Amniotic epithelial cell (primary cell): ENCODE results near the gene M1AP.

ENCODE experiments used
- DNase-seq: peaks from one replicate; pipeline ENCODE4 v3.0.0-alpha.2; 2010; ENCODE audit warnings: low read depth

M1AP gene

DNA sequence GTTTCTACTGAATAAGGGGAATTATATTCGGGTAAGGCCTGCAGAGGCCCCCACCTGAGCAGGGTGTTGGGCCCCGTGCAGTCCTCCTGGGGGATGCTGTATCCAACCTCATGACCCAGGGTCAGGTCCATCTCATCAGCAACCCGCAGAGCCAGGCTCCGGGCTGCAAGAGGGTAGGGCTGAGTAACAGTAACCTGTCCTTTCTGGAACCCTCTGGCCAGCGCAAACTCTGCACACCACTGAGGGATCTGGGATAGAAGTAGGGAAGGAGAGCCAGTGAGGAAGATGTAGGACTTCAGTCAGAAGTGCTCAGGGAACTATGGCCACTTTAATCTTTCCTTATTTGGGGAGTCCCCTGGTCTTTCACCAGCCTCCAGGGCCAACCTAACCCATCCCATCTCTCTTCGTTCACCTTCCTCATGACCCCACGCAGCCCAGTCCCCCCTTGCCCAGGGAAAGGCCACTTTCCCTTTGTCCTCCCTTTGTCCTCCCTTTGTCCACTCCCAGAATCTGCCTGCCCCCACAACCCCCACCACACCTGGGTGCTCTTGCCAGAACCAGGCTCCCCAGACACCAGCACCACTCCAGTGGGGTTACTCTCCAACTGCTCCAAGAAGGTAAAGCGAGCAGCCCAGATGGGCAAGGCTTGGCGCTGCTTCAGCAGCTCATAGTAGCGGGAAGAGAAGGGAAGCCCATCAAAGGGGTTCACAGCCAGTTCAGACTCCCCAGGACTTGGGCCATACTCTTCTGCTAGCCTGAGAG lies 123.0 kb downstream of the M1AP start:
- DNase-seq = no peak

DNA sequence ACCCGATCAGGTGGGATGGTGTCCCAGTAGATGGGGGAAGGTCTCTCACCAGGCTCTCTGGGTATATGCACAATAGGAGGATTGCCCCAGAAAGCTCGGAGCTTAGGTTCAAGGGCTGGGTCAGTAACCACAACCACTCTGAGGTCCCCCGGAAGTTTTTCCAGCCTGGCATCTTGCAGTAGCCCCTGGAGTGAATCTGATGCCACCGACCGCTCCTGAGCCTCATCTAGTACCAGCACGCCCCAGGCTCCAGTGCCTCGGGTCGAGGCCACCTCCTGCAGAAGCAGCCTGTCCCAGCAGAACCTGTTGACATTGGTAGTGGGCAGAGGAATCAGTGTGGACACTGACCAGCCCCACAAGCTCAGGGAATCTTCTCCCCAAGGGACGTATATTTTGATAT lies 124.1 kb downstream of the M1AP start:
- DNase-seq = no peak

DNA sequence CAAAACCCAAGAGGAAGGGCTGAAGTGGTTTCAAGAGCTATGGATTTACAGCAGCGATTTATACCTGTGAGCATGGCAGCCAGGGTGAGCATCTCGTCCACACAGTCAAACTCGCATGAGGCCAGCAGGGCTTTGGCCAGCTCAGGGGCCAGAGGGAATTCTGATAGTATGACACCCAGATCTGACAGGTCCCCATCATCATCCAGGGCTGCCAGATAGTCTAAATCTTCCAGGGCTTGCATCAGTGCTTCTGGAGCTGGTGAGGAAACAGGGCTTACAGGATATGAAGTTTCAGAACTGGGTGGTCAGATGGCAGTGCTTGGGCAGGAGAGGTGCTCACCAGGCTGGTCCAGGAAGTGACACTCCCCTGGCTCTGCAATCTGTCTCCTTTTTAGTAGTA lies 125.6 kb downstream of the M1AP start:
- DNase-seq = no peak

GRCh38 chr2:74516650-74517049 lies 131.5 kb downstream of the M1AP start:
- no peak for DNase-seq

GRCh38 chr2:74515981-74516633 lies 132.0 kb downstream of the M1AP start:
- peak; percentile 22 for DNase-seq

DNA sequence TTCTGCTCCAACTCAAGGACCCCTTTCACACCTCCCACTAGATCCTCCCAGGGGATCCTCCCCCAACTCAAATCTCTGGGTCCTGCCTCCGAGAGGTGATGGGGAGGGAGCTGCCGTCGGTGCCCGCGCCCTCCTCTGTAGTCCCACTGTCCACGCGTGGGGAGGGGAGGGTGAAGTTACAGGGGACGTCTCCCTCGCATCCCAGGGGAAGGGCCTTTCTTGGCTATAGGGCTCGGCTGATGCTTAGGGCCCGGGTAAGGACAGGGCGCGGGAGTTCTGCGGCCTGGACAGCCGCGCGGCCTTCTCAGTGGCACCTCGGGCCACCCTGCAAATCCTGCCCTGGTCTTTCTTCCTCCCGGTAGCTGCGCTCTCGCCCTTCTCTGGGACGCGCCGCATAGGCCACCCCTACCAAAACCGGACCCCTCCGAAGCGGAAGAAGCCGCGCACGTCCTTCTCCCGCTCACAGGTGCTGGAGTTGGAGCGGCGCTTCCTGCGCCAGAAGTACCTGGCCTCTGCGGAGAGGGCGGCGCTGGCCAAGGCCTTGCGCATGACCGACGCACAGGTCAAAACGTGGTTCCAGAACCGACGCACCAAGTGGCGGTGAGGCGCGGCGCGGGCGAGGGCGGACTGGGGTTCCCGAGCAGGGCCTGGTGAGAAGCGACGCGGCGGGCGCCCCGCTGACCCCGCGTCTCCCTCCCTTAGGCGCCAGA lies 132.7 kb downstream of the M1AP start:
- DNase-seq = no peak

- DNase-seq = no peak
Observed at GRCh38 chr2:74514368-74515270, 133.5 kb downstream of the M1AP start, which contains the start of gene TLX2. Gene TLX2 (plus strand): TSS chr2:74514450. CDS start chr2:74514807, 357 bp downstream.

GRCh38 chr2:74513605-74514367 lies 134.3 kb downstream of the M1AP start:
- DNase-seq = no peak

- no peak for DNase-seq
Observed at GRCh38 chr2:74512744-74513604, 135.2 kb downstream of the M1AP start.

- DNase-seq = no peak
Observed at GRCh38 chr2:74511104-74511989, 136.8 kb downstream of the M1AP start.

GRCh38 chr2:74510272-74510671 lies 137.9 kb downstream of the M1AP start:
- DNase-seq = no peak

DNA sequence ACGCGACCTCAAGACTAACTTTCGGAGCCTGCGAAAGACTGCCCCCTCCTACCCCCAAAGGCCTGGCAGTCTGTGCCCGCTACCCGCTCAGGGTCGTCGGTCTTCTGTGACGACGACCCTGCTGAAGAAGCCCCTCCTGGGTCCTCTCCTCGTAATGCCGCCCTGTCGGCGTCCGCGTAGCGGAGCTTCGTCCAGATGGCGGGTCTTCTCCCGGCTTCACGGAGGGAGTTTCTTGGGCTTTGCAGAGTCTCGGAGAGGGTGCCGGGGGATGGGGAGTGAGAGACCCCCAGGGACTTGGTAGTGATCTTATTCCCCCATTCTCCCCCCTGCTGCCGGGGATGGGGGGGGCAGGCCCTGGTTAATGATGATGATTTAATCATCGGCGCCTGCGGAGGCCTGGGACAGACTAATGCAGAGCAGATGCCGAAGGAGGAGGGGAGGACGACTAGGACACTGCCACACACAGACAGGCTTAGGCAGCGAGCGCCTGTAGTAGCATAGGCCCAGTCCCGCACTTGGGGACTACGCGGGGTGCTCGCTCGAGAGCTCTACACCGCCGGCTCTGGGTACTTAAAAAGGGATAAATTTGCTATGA lies 140.1 kb downstream of the M1AP start:
- no peak for DNase-seq
